ENCODE results near the gene RHOB. TPM values are rescaled to one million over a fixed set of nuclear protein-coding genes. Genes with fewer than 3 reads are reported as not detected.

The RHOB gene
- total RNA-seq, 2 donors from 2014 or later: 805 to 1,722 TPM

GRCh38 chr2:20471902-20472559 lies 25.2 kb downstream of the RHOB start:
- no peak overlapping the region for H3K27ac ChIP-seq
- H3K4me3 ChIP-seq: no peak overlapping the region
- DNase-seq (ENCODE audit: low spot score) (no peak), ATAC-seq (ENCODE audit: insufficient number of reproducible peaks, low FRiP score, low read depth) (no peak)
- no peaks in the 10 kb centered on the region for H3K36me3 ChIP-seq
- no peak for TF ChIP-seq CTCF (IDR thresholded peaks at IDR 0.05)
- no peaks in the 10 kb centered on the region for H3K27me3 ChIP-seq (replicated peaks; ENCODE audit: insufficient read depth)
- H3K9me3 ChIP-seq: no peaks in the 10 kb centered on the region
- no peaks in the 10 kb centered on the region for H3K4me1 ChIP-seq (ENCODE audit: control insufficient read depth in 1 of 2, low read depth in 2 of 2)

- no peak overlapping the region for H3K4me3 ChIP-seq
- ATAC-seq (ENCODE audit: insufficient number of reproducible peaks, low FRiP score, low read depth): no peak
These were observed 25.7 kb downstream of the RHOB start for GRCh38 chr2:20472569-20472968.

GRCh38 chr2:20473128-20473527 lies 26.3 kb downstream of the RHOB start:
- ATAC-seq (ENCODE audit: insufficient number of reproducible peaks, low FRiP score, low read depth): no peak

More at GRCh38 chr2:20472569-20472968, 25.7 kb downstream of the RHOB start:
- Histone ChIP-seq H3K27me3 (replicated peaks; ENCODE audit: insufficient read depth) (no peaks in the 10 kb centered on the region), H3K36me3 (no peaks in the 10 kb centered on the region), H3K4me1 (ENCODE audit: control insufficient read depth in 1 of 2, low read depth in 2 of 2) (no peaks in the 10 kb centered on the region), H3K9me3 (no peaks in the 10 kb centered on the region), H3K27ac (no peak overlapping the region)
- no peak for DNase-seq (ENCODE audit: low spot score)
- no peak for TF ChIP-seq CTCF (IDR thresholded peaks at IDR 0.05)

GRCh38 chr2:20474757-20475566 lies 28.1 kb downstream of the RHOB start:
- H3K4me1 ChIP-seq (ENCODE audit: control insufficient read depth in 1 of 2, low read depth in 2 of 2): no peaks in the 10 kb centered on the region
- no peaks in the 10 kb centered on the region for H3K9me3 ChIP-seq
- DNase-seq (ENCODE audit: low spot score) (no peak), ATAC-seq (ENCODE audit: insufficient number of reproducible peaks, low FRiP score, low read depth) (no peak)
- H3K27ac ChIP-seq: no peak overlapping the region
- no peaks in the 10 kb centered on the region for H3K27me3 ChIP-seq (replicated peaks; ENCODE audit: insufficient read depth)
- TF ChIP-seq CTCF (IDR thresholded peaks at IDR 0.05): no peak
- H3K4me3 ChIP-seq: no peak overlapping the region
- H3K36me3 ChIP-seq: no peaks in the 10 kb centered on the region

More at GRCh38 chr2:20473128-20473527, 26.3 kb downstream of the RHOB start:
- no peaks in the 10 kb centered on the region for H3K9me3 ChIP-seq
- DNase-seq (ENCODE audit: low spot score): no peak
- H3K27ac ChIP-seq: no peak overlapping the region
- no peaks in the 10 kb centered on the region for H3K36me3 ChIP-seq
- H3K27me3 ChIP-seq (replicated peaks; ENCODE audit: insufficient read depth): no peaks in the 10 kb centered on the region
- H3K4me3 ChIP-seq: no peak overlapping the region
- TF ChIP-seq CTCF (IDR thresholded peaks at IDR 0.05): no peak
- H3K4me1 ChIP-seq (ENCODE audit: control insufficient read depth in 1 of 2, low read depth in 2 of 2): no peaks in the 10 kb centered on the region

GRCh38 chr2:20475567-20475952 lies 28.7 kb downstream of the RHOB start:
- H3K27me3 ChIP-seq (replicated peaks; ENCODE audit: insufficient read depth): no peaks in the 10 kb centered on the region
- H3K9me3 ChIP-seq: no peaks in the 10 kb centered on the region
- DNase-seq (ENCODE audit: low spot score): no peak
- H3K27ac ChIP-seq: no peak overlapping the region
- H3K4me3 ChIP-seq: no peak overlapping the region
- no peaks in the 10 kb centered on the region for H3K4me1 ChIP-seq (ENCODE audit: control insufficient read depth in 1 of 2, low read depth in 2 of 2)
- TF ChIP-seq CTCF (IDR thresholded peaks at IDR 0.05): no peak
- H3K36me3 ChIP-seq: no peaks in the 10 kb centered on the region
- ATAC-seq (ENCODE audit: insufficient number of reproducible peaks, low FRiP score, low read depth): no peak

Measured in thoracic aorta (tissue), 2 donors.